Upper lobe of left lung (tissue), 6 donors: Measurements from ENCODE around the gene TLK1. TPM values are rescaled to one million over a fixed set of nuclear protein-coding genes. Genes with fewer than 3 reads are reported as not detected.

ENCODE experiments used
- ATAC-seq, 2 donors: fragments of 200-7000 bp; cut with Tn5 transposase; one replicate each; pipeline ENCODE4 v1.9.1; 2022; ENCODE audit warnings: mild to moderate bottlenecking in 2 of 2, moderate library complexity in 2 of 2; ENCODE audit not compliant: low FRiP score in 2 of 2
- DNase-seq, 2 donors: peaks; one replicate each; pipeline ENCODE4 v3.0.0-alpha.2; 2019 to 2020
- H3K27ac ChIP-seq, 4 donors: fragments of 200-600 bp; sonication (generic); one replicate each; pipeline ENCODE4 v1.5.1; 2016 to 2019
- H3K27me3 ChIP-seq, 4 donors: fragments of 200-600 bp; sonication (generic); one replicate each; pipeline ENCODE4 v1.5.1; 2017 to 2019
- H3K36me3 ChIP-seq, 4 donors: fragments of 200-600 bp; sonication (generic); one replicate each; pipeline ENCODE4 v1.5.1; 2016 to 2019
- H3K4me1 ChIP-seq, 4 donors: fragments of 200-600 bp; sonication (generic); one replicate each; pipeline ENCODE4 v1.5.1; 2018 to 2019
- H3K4me3 ChIP-seq, 4 donors: fragments of 200-600 bp; sonication (generic); one replicate each; pipeline ENCODE4 v1.5.1; 2017 to 2019; ENCODE audit warnings: mild to moderate bottlenecking in 2 of 4, moderate library complexity in 1 of 4
- H3K9me3 ChIP-seq, 4 donors: fragments of 200-600 bp; sonication (generic); one replicate each; pipeline ENCODE4 v1.5.1; 2018 to 2019
- EP300 ChIP-seq, 4 donors: sonication (generic); formaldehyde crosslinking; IDR thresholded peaks; one replicate each; pipeline ENCODE4 v1.5.1; 2017; ENCODE audit warnings: antibody characterized with exemption in 4 of 4, control low read depth in 2 of 4
- POLR2A ChIP-seq, 4 donors: fragments of 450-650 bp; IDR thresholded peaks; one replicate each; pipeline ENCODE4 v1.5.1; 2016 to 2017; ENCODE audit warnings: antibody characterized with exemption in 4 of 4, mild to moderate bottlenecking in 2 of 4
- POLR2AphosphoS5 ChIP-seq, 2 donors: sonication (generic); formaldehyde crosslinking; IDR thresholded peaks; one replicate each; pipeline ENCODE4 v1.5.1; 2017; ENCODE audit warnings: antibody characterized with exemption in 2 of 2
- WGBS, 2 donors: methylation state at CpG; one replicate each; pipeline ENCODE4 v1.1.5; 2017 to 2018; 5-methylcytosine and 5-hydroxymethylcytosine counted together
- total RNA-seq, 6 donors: library from RNA; depleted of rRNA in 4 of 6; stranded (reverse); fragments of >200 nt in 4 of 6; gene quantifications; one replicate each; pipeline versions ENCODE4 v1.1.0 to v1.2.1, GENCODE V29; 2016 to 2021
- TF ChIP-seq, protein P1 (sequence below), 6 experiments: fragments of 450-650 bp in 4 of 6; fragments of 200-600 bp in 2 of 6; sonication (generic) in 2 of 6; IDR thresholded peaks; one replicate each; pipeline ENCODE4 v1.5.1; 2016 to 2019; ENCODE audit warnings: antibody characterized with exemption in 6 of 6
- donor health status: DM: no; HTN: no; CAD: no; lungs with moderate emphysema.
- donor health status: DM: no; HTN: yes; CAD: no; lungs with severe emphysema.

Gene TLK1
- total RNA-seq, 6 donors from 2014 or later: 21.9 to 70.2 (median 53.8) TPM

DNA sequence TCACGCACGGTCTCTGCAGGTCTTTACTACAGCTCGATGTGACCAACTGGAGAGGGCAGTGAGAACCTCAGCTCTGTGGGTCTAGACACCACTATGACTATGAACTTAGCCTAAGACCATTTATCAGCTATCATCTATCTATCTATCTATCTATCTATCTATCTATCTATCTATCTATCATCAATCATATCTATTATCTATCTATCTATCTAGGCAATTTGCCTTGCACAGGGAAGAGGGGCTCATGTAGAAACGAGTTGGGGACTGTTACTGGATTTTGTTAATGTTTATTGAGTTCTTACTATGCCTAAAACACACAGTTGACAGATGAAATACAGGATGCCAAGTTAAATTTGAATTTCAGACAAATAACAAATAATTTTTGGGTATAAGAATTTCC, 41.1 kb upstream of the TLK1 start:
- no peaks in the 10 kb centered on the region for H3K27me3 ChIP-seq
- ATAC-seq: no peak
- no peaks in the 10 kb centered on the region for H3K36me3 ChIP-seq
- TF ChIP-seq EP300 (IDR thresholded peaks at IDR 0.05): no peak
- TF ChIP-seq, protein P1, sequence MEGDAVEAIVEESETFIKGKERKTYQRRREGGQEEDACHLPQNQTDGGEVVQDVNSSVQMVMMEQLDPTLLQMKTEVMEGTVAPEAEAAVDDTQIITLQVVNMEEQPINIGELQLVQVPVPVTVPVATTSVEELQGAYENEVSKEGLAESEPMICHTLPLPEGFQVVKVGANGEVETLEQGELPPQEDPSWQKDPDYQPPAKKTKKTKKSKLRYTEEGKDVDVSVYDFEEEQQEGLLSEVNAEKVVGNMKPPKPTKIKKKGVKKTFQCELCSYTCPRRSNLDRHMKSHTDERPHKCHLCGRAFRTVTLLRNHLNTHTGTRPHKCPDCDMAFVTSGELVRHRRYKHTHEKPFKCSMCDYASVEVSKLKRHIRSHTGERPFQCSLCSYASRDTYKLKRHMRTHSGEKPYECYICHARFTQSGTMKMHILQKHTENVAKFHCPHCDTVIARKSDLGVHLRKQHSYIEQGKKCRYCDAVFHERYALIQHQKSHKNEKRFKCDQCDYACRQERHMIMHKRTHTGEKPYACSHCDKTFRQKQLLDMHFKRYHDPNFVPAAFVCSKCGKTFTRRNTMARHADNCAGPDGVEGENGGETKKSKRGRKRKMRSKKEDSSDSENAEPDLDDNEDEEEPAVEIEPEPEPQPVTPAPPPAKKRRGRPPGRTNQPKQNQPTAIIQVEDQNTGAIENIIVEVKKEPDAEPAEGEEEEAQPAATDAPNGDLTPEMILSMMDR (IDR thresholded peaks at IDR 0.05): no peak
- TF ChIP-seq POLR2A (IDR thresholded peaks at IDR 0.05): no peak
- no peak for TF ChIP-seq POLR2AphosphoS5 (IDR thresholded peaks at IDR 0.05)
- no peaks in the 10 kb centered on the region for H3K4me1 ChIP-seq
- no peak overlapping the region for H3K27ac ChIP-seq
- H3K4me3 ChIP-seq: no peak overlapping the region
- WGBS, 2 donors: 69 to 83% methylated on average over 4 of the region's 4 CpGs
- H3K9me3 ChIP-seq: no peaks in the 10 kb centered on the region
- DNase-seq: no peak

DNA sequence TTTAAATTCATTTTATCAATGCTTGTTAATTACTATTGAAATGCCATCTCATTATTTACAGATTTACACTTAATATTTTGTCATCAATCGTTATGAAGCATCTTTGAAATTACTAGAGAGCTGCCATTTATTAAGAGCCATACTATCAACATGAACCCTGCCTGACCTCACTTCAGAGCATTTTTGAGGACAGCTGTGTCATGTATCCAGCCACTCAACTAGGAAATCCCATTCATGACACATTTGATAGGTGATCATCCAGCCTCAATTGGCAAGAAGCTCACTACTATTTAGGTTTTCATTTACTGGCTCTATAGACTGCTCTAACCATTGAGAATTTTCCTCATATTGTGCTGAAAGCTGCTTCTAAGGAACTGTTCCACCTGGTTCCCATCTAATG, 40.6 kb upstream of the TLK1 start:
- H3K27ac ChIP-seq: no peak overlapping the region
- H3K9me3 ChIP-seq: no peaks in the 10 kb centered on the region
- DNase-seq (no peak), ATAC-seq (no peak)
- no peaks in the 10 kb centered on the region for H3K4me1 ChIP-seq
- WGBS, 2 donors: 67 to 77% methylated on average over 1 of the region's 1 CpG
- no peak overlapping the region for H3K4me3 ChIP-seq
- TF ChIP-seq POLR2AphosphoS5 (IDR thresholded peaks at IDR 0.05) (no peak), EP300 (IDR thresholded peaks at IDR 0.05) (no peak), POLR2A (IDR thresholded peaks at IDR 0.05) (no peak)
- TF ChIP-seq, protein P1 (IDR thresholded peaks at IDR 0.05): no peak
- no peaks in the 10 kb centered on the region for H3K36me3 ChIP-seq
- no peaks in the 10 kb centered on the region for H3K27me3 ChIP-seq

DNA sequence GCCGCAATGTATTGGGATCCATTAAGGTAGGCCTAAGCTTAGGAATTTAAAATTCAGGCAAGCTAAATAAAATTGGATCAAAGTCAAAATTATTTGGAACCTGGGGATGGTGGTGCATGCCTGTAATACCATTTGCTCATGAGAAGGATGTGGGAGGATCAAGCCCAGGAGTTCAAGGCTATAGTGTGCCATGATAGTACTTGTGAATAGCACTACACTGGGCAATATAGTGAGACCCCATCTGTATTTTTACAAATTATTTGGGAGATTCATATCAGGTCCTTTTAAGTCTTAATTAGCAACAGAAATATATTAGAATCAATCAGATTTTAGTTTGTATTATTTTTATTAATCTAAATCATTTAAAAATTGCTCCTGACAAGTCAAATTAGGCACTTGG, 39.8 kb upstream of the TLK1 start:
- TF ChIP-seq POLR2A (IDR thresholded peaks at IDR 0.05) (no peak), EP300 (IDR thresholded peaks at IDR 0.05) (no peak), POLR2AphosphoS5 (IDR thresholded peaks at IDR 0.05) (no peak)
- TF ChIP-seq, protein P1 (IDR thresholded peaks at IDR 0.05): no peak
- ATAC-seq (no peak), DNase-seq (no peak)
- Histone ChIP-seq H3K36me3 (no peaks in the 10 kb centered on the region), H3K27me3 (no peaks in the 10 kb centered on the region), H3K4me1 (no peaks in the 10 kb centered on the region), H3K9me3 (no peaks in the 10 kb centered on the region), H3K27ac (no peak overlapping the region), H3K4me3 (no peak overlapping the region)
- WGBS, 2 donors: 95 to 100% methylated on average over 1 of the region's 1 CpG

DNA sequence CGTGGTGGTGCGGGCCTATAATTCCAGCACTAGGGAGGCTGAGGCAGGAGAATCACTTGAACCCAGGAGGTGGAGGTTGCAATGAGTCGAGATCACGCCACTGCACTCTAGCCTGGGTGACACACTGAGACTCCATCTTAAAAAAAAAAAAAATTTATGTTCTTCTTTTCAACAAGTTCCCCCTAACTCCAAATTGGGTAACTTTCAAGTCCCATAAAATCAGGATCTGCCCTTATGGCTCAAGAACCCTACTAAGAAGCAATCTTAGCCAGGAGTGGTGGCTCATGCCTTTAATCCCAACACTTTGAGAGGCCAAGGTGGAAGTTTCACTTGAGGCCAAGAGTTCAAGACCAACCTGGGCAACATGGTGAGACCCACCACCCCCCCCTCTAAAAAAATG, 30.3 kb upstream of the TLK1 start:
- Histone ChIP-seq H3K9me3 (no peaks in the 10 kb centered on the region), H3K4me3 (no peak overlapping the region), H3K4me1 (no peaks in the 10 kb centered on the region), H3K36me3 (no peaks in the 10 kb centered on the region), H3K27ac (no peak overlapping the region), H3K27me3 (no peaks in the 10 kb centered on the region)
- WGBS, 2 donors: 93 to 94% methylated on average over 4 of the region's 4 CpGs
- no peak for TF ChIP-seq EP300 (IDR thresholded peaks at IDR 0.05)
- TF ChIP-seq POLR2AphosphoS5 (IDR thresholded peaks at IDR 0.05): no peak
- TF ChIP-seq POLR2A (IDR thresholded peaks at IDR 0.05): no peak
- TF ChIP-seq, protein P1 (IDR thresholded peaks at IDR 0.05): no peak
- DNase-seq (no peak), ATAC-seq (no peak)

DNA sequence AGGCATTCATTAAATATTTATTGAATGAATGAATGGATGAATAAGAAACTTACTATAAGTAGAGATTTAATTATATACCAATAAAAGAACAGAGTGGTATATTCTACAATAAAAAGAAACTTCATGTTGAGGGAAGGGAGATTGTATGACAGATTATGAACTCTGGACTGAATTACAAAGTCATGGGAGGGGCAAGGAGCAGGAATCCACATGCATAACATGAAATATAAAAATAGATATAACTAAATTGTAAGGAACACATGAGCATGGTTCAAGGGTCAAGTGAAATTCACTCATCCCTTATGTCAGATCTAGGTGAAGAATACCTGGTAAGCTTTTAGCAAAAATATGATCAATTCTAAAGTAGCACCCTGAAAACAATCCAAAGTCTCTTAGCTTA, 27.1 kb upstream of the TLK1 start:
- no peaks in the 10 kb centered on the region for H3K9me3 ChIP-seq
- H3K36me3 ChIP-seq: no peaks in the 10 kb centered on the region
- H3K27ac ChIP-seq: no peak overlapping the region
- no peak for DNase-seq
- no peaks in the 10 kb centered on the region for H3K27me3 ChIP-seq
- TF ChIP-seq POLR2A (IDR thresholded peaks at IDR 0.05): no peak
- no peak for TF ChIP-seq POLR2AphosphoS5 (IDR thresholded peaks at IDR 0.05)
- TF ChIP-seq, protein P1 (IDR thresholded peaks at IDR 0.05): no peak
- no peak for TF ChIP-seq EP300 (IDR thresholded peaks at IDR 0.05)
- ATAC-seq: no peak
- no peaks in the 10 kb centered on the region for H3K4me1 ChIP-seq
- no peak overlapping the region for H3K4me3 ChIP-seq
